OCI-LY3 (cell line): ENCODE results near the gene CHD5.

ENCODE experiments used
- H2AFZ ChIP-seq: fragments of 200-600, 300-600 bp; shearing (Covaris generic); 2 replicates; pipeline ENCODE4 v1.6.0; 2014; ENCODE audit warnings: antibody characterized with exemption, low read depth, low read length
- H3K27ac ChIP-seq: fragments of 200-600, 300-600 bp; sonication (generic); 2 replicates; pipeline ENCODE4 v1.5.1; 2014; ENCODE audit warnings: mild to moderate bottlenecking, low read length, moderate library complexity, mixed read lengths
- H3K27me3 ChIP-seq: fragments of 200-600, 300-600 bp; sonication (generic); 2 replicates; pipeline ENCODE4 v1.6.1; 2014; ENCODE audit warnings: low read depth, low read length, mixed read lengths
- H3K36me3 ChIP-seq: fragments of 200-600, 300-600 bp; sonication (generic); replicated peaks from 2 replicates; pipeline ENCODE3; 2014; ENCODE audit warnings: low read depth, low read length, mixed read lengths
- H3K4me1 ChIP-seq: fragments of 300-600, 200-600 bp; sonication (generic); 2 replicates; pipeline ENCODE4 v1.6.1; 2014; ENCODE audit warnings: low read length, mixed read lengths
- H3K4me2 ChIP-seq: fragments of 200-600, 300-600 bp; sonication (generic); 2 replicates; pipeline ENCODE4 v1.6.1; 2014; ENCODE audit warnings: low read length, mixed read lengths
- H3K4me3 ChIP-seq: fragments of 300-600, 200-600 bp; sonication (generic); 2 replicates; pipeline ENCODE4 v1.5.1; 2014; ENCODE audit warnings: antibody characterized with exemption, mild to moderate bottlenecking, low read length, moderate library complexity
- H3K79me2 ChIP-seq: fragments of 300-600, 200-600 bp; shearing (Covaris generic); 2 replicates; pipeline ENCODE4 v1.6.1; 2014; ENCODE audit warnings: mild to moderate bottlenecking, low read length, mixed read lengths
- H3K9ac ChIP-seq: fragments of 300-600, 200-600 bp; shearing (Covaris generic); 2 replicates; pipeline ENCODE4 v1.6.0; 2014; ENCODE audit warnings: mild to moderate bottlenecking, low read length, moderate library complexity
- H3K9me3 ChIP-seq: fragments of 200-600, 300-600 bp; shearing (Covaris generic); 2 replicates; pipeline ENCODE4 v1.6.1; 2014; ENCODE audit warnings: low read length, mixed read lengths; ENCODE audit not compliant: insufficient read depth
- H4K20me1 ChIP-seq: fragments of 200-600, 300-600 bp; sonication (generic); 2 replicates; pipeline ENCODE4 v1.6.1; 2016; ENCODE audit warnings: low read length, mixed read lengths; ENCODE audit not compliant: insufficient read depth
- EZH2phosphoT487 ChIP-seq: fragments of 200-600 bp; shearing (Covaris generic); IDR thresholded peaks from 2 replicates; pipeline ENCODE4 v1.6.1; 2018; ENCODE audit warnings: antibody characterized with exemption, mixed run types, low read depth
- TF ChIP-seq, protein P1 (sequence below): fragments of 200-600, 300-600 bp; sonication (generic); IDR thresholded peaks from 2 replicates; pipeline ENCODE4 v1.5.1; 2014; ENCODE audit warnings: antibody characterized with exemption, low read length, low read depth

CHD5 gene

GRCh38 chr1:6111991-6112689, 68.0 kb downstream of the CHD5 start:
- no peak overlapping the region for H3K9ac ChIP-seq
- H3K4me1 ChIP-seq: no peaks in the 10 kb centered on the region
- H3K79me2 ChIP-seq: no peaks in the 10 kb centered on the region
- H3K27ac ChIP-seq: no peak overlapping the region
- no peaks in the 10 kb centered on the region for H4K20me1 ChIP-seq
- no peaks in the 10 kb centered on the region for H3K36me3 ChIP-seq
- H3K4me3 ChIP-seq: no peak overlapping the region
- no peak for TF ChIP-seq EZH2phosphoT487
- TF ChIP-seq, protein P1, sequence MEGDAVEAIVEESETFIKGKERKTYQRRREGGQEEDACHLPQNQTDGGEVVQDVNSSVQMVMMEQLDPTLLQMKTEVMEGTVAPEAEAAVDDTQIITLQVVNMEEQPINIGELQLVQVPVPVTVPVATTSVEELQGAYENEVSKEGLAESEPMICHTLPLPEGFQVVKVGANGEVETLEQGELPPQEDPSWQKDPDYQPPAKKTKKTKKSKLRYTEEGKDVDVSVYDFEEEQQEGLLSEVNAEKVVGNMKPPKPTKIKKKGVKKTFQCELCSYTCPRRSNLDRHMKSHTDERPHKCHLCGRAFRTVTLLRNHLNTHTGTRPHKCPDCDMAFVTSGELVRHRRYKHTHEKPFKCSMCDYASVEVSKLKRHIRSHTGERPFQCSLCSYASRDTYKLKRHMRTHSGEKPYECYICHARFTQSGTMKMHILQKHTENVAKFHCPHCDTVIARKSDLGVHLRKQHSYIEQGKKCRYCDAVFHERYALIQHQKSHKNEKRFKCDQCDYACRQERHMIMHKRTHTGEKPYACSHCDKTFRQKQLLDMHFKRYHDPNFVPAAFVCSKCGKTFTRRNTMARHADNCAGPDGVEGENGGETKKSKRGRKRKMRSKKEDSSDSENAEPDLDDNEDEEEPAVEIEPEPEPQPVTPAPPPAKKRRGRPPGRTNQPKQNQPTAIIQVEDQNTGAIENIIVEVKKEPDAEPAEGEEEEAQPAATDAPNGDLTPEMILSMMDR: no peak
- no peaks in the 10 kb centered on the region for H3K9me3 ChIP-seq
- H3K4me2 ChIP-seq: no peak overlapping the region
- H3K27me3 ChIP-seq: no peaks in the 10 kb centered on the region
- no peak overlapping the region for H2AFZ ChIP-seq

GRCh38 chr1:6111571-6111970, 68.5 kb downstream of the CHD5 start:
- Histone ChIP-seq H3K27ac (no peak overlapping the region), H3K4me1 (no peaks in the 10 kb centered on the region), H3K4me2 (no peak overlapping the region), H3K79me2 (no peaks in the 10 kb centered on the region), H3K27me3 (no peaks in the 10 kb centered on the region), H4K20me1 (no peaks in the 10 kb centered on the region), H3K36me3 (no peaks in the 10 kb centered on the region), H3K9me3 (no peaks in the 10 kb centered on the region), H3K4me3 (no peak overlapping the region), H3K9ac (no peak overlapping the region), H2AFZ (no peak overlapping the region)
- no peak for TF ChIP-seq EZH2phosphoT487
- TF ChIP-seq, protein P1: no peak

DNA sequence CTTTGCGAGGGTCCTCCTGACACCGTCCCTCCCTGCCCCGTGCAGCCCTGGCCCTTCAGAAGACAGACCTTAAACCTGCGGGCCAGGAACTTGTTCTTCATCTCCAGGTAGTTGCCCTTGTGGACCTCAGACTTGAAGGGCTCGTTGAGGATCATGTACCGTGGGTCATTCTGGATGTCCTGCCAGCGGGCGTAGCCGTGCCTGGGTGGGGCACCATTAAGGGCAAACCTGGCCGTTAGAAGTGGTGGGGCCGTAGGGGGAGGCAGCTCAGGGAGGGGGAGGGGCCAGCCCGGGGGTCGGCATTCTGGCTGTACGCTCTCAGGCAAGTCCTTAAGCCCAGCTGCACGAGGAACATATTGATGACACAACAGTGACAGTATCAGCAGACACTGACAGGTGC, 69.8 kb downstream of the CHD5 start:
- Histone ChIP-seq H3K27ac (no peak overlapping the region), H3K9ac (no peak overlapping the region), H3K27me3 (no peaks in the 10 kb centered on the region), H3K79me2 (no peaks in the 10 kb centered on the region), H3K4me3 (no peak overlapping the region), H3K4me2 (no peak overlapping the region), H2AFZ (no peak overlapping the region), H3K9me3 (no peaks in the 10 kb centered on the region), H3K36me3 (no peaks in the 10 kb centered on the region), H4K20me1 (no peaks in the 10 kb centered on the region), H3K4me1 (no peaks in the 10 kb centered on the region)
- TF ChIP-seq EZH2phosphoT487: no peak
- TF ChIP-seq, protein P1: no peak

DNA sequence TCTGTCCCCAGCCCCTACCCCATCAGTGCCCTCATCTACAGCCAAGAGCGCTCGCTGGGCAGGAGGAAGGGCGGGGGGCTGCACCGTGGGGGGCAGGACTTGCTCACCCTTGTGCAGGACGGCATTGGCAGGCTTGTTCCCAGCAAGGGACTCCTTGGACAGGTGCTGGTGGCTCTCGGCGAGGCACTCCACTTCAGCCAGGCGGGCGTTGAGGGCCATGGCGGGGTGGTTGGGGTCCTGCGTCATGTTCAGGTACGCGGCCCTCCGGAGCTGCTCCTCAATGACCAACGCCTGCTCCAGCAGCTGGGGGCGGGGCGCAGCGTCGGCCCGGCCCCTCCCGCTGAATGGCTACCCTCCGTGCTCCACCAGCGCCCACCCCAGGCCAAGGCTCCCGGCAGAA, 70.4 kb downstream of the CHD5 start:
- Histone ChIP-seq H3K9ac (no peak overlapping the region), H3K27me3 (no peaks in the 10 kb centered on the region), H3K4me2 (no peak overlapping the region), H3K36me3 (no peaks in the 10 kb centered on the region), H3K9me3 (no peaks in the 10 kb centered on the region), H2AFZ (no peak overlapping the region), H3K4me1 (no peaks in the 10 kb centered on the region), H3K4me3 (no peak overlapping the region), H4K20me1 (no peaks in the 10 kb centered on the region), H3K79me2 (no peaks in the 10 kb centered on the region), H3K27ac (no peak overlapping the region)
- TF ChIP-seq, protein P1: no peak
- no peak for TF ChIP-seq EZH2phosphoT487
